OCI-LY3 (cell line): Measurements from ENCODE around the gene MFAP2.

Experiments used
- H2AFZ ChIP-seq: fragments of 200-600, 300-600 bp; shearing (Covaris generic); 2 replicates; pipeline ENCODE4 v1.6.0; 2014; ENCODE audit warnings: antibody characterized with exemption, low read depth, low read length
- H3K27ac ChIP-seq: fragments of 200-600, 300-600 bp; sonication (generic); 2 replicates; pipeline ENCODE4 v1.5.1; 2014; ENCODE audit warnings: mild to moderate bottlenecking, low read length, moderate library complexity, mixed read lengths
- H3K27me3 ChIP-seq: fragments of 200-600, 300-600 bp; sonication (generic); 2 replicates; pipeline ENCODE4 v1.6.1; 2014; ENCODE audit warnings: low read depth, low read length, mixed read lengths
- H3K36me3 ChIP-seq: fragments of 200-600, 300-600 bp; sonication (generic); replicated peaks from 2 replicates; pipeline ENCODE3; 2014; ENCODE audit warnings: low read depth, low read length, mixed read lengths
- H3K4me1 ChIP-seq: fragments of 300-600, 200-600 bp; sonication (generic); 2 replicates; pipeline ENCODE4 v1.6.1; 2014; ENCODE audit warnings: low read length, mixed read lengths
- H3K4me2 ChIP-seq: fragments of 200-600, 300-600 bp; sonication (generic); 2 replicates; pipeline ENCODE4 v1.6.1; 2014; ENCODE audit warnings: low read length, mixed read lengths
- H3K4me3 ChIP-seq: fragments of 300-600, 200-600 bp; sonication (generic); 2 replicates; pipeline ENCODE4 v1.5.1; 2014; ENCODE audit warnings: antibody characterized with exemption, mild to moderate bottlenecking, low read length, moderate library complexity
- H3K79me2 ChIP-seq: fragments of 300-600, 200-600 bp; shearing (Covaris generic); 2 replicates; pipeline ENCODE4 v1.6.1; 2014; ENCODE audit warnings: mild to moderate bottlenecking, low read length, mixed read lengths
- H3K9ac ChIP-seq: fragments of 300-600, 200-600 bp; shearing (Covaris generic); 2 replicates; pipeline ENCODE4 v1.6.0; 2014; ENCODE audit warnings: mild to moderate bottlenecking, low read length, moderate library complexity
- H3K9me3 ChIP-seq: fragments of 200-600, 300-600 bp; shearing (Covaris generic); 2 replicates; pipeline ENCODE4 v1.6.1; 2014; ENCODE audit warnings: low read length, mixed read lengths; ENCODE audit not compliant: insufficient read depth
- H4K20me1 ChIP-seq: fragments of 200-600, 300-600 bp; sonication (generic); 2 replicates; pipeline ENCODE4 v1.6.1; 2016; ENCODE audit warnings: low read length, mixed read lengths; ENCODE audit not compliant: insufficient read depth
- EZH2phosphoT487 ChIP-seq: fragments of 200-600 bp; shearing (Covaris generic); IDR thresholded peaks from 2 replicates; pipeline ENCODE4 v1.6.1; 2018; ENCODE audit warnings: antibody characterized with exemption, mixed run types, low read depth
- TF ChIP-seq, protein P1 (sequence below): fragments of 200-600, 300-600 bp; sonication (generic); IDR thresholded peaks from 2 replicates; pipeline ENCODE4 v1.5.1; 2014; ENCODE audit warnings: antibody characterized with exemption, low read length, low read depth

Gene MFAP2

DNA sequence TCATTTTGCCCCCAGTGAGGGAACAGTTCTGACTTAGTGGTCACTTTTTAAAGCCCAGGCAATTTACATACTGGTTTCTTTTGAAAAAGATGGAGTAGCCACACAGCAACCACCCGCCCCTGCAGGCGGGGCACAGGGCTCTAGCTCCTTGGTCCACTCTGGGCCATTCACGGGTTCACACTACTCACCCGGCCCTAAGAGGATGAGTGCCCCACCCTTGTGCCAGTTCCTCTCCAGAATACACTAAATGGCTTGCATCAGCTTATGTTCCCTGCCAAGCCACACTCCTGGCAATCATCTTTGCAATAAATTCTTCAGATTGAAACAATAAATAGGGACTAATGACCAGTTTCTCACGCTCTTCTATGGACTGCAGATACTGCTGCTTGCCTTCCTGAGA lies 47.0 kb upstream of the MFAP2 start:
- H3K4me1 ChIP-seq = peaks cover 26% of the 10 kb centered on the region
- TF ChIP-seq, protein P1, sequence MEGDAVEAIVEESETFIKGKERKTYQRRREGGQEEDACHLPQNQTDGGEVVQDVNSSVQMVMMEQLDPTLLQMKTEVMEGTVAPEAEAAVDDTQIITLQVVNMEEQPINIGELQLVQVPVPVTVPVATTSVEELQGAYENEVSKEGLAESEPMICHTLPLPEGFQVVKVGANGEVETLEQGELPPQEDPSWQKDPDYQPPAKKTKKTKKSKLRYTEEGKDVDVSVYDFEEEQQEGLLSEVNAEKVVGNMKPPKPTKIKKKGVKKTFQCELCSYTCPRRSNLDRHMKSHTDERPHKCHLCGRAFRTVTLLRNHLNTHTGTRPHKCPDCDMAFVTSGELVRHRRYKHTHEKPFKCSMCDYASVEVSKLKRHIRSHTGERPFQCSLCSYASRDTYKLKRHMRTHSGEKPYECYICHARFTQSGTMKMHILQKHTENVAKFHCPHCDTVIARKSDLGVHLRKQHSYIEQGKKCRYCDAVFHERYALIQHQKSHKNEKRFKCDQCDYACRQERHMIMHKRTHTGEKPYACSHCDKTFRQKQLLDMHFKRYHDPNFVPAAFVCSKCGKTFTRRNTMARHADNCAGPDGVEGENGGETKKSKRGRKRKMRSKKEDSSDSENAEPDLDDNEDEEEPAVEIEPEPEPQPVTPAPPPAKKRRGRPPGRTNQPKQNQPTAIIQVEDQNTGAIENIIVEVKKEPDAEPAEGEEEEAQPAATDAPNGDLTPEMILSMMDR = no peak
- TF ChIP-seq EZH2phosphoT487 = no peak
- H3K9ac ChIP-seq = no peak overlapping the region
- no peak overlapping the region for H3K27ac ChIP-seq
- no peak overlapping the region for H3K4me3 ChIP-seq
- no peaks in the 10 kb centered on the region for H3K27me3 ChIP-seq
- H2AFZ ChIP-seq = no peak overlapping the region
- H3K9me3 ChIP-seq = no peaks in the 10 kb centered on the region
- no peaks in the 10 kb centered on the region for H3K79me2 ChIP-seq
- peaks cover 5% of the 10 kb centered on the region for H3K36me3 ChIP-seq
- H3K4me2 ChIP-seq = no peak overlapping the region
- 0 out of 2 replicates have a peak, but pooled peaks cover 6% of the 10 kb centered on the region for H4K20me1 ChIP-seq

DNA sequence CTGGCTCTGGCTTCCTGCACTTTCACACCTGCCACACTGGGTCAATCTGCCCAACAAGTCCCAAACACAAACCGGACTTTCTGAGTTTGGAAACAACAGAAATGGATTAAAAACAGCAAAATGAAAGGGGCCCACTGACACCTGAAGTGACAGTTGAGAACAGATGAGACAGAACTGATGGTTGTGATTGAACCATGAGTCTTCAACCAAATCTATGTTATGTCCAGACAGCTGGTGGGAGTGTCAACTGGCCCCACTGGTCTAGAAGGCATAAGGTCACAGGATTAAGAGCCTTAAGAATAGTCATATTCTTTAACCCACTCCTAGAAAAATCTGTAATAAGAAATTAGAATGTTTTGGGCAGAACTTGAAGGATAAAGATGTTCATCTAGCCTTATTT lies 44.3 kb upstream of the MFAP2 start:
- H3K4me1 ChIP-seq = peaks cover 30% of the 10 kb centered on the region
- H2AFZ ChIP-seq = no peak overlapping the region

DNA sequence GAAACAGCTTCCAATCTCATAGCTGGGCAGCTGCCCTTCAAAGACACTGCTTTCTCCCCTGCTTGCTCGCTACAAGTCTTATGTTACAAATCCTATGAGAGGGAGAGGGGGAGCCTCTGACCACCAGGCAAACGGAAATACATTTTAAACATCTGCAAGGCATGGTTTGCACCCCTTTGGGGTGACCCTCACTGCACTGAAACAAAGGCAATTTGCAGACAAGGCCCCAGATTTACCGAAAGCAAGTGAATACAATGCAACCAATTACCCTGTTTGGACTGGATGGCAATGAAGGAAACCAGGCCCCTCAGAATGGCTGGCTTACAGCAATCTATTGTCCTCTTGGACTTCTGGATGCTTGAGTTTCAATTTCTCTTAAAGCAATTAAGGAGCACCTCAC lies 43.2 kb upstream of the MFAP2 start:
- TF ChIP-seq, protein P1 = no peak
- no peak for TF ChIP-seq EZH2phosphoT487

More for the DNA sequence above, 44.3 kb upstream of the MFAP2 start:
- Histone ChIP-seq H3K79me2 (no peaks in the 10 kb centered on the region), H3K27me3 (no peaks in the 10 kb centered on the region), H3K27ac (no peak overlapping the region), H3K4me3 (no peak overlapping the region), H4K20me1 (0 out of 2 replicates have a peak, but pooled peaks cover 6% of the 10 kb centered on the region), H3K9ac (no peak overlapping the region), H3K36me3 (peaks cover 20% of the 10 kb centered on the region), H3K4me2 (no peak overlapping the region), H3K9me3 (no peaks in the 10 kb centered on the region)
- no peak for TF ChIP-seq EZH2phosphoT487
- TF ChIP-seq, protein P1 = no peak

GRCh38 chr1:17023102-17023501 lies 42.7 kb upstream of the MFAP2 start:
- TF ChIP-seq EZH2phosphoT487 = no peak
- TF ChIP-seq, protein P1 = no peak
- H3K27ac ChIP-seq = peak overlapping the region; percentile 62
- H2AFZ ChIP-seq = no peak overlapping the region
- no peak overlapping the region for H3K9ac ChIP-seq
- H3K36me3 ChIP-seq = peaks cover 27% of the 10 kb centered on the region
- H3K27me3 ChIP-seq = no peaks in the 10 kb centered on the region
- peak overlapping the region; percentile 18; the same call in 1 of the 2 replicates for H3K4me3 ChIP-seq
- H3K79me2 ChIP-seq = no peaks in the 10 kb centered on the region
- 0 out of 2 replicates have a peak, but pooled peaks cover 6% of the 10 kb centered on the region for H4K20me1 ChIP-seq
- peak overlapping the region; percentile 58 for H3K4me2 ChIP-seq
- H3K4me1 ChIP-seq = peaks cover 46% of the 10 kb centered on the region
- H3K9me3 ChIP-seq = no peaks in the 10 kb centered on the region

More for the DNA sequence above, 43.2 kb upstream of the MFAP2 start:
- H3K9me3 ChIP-seq = no peaks in the 10 kb centered on the region
- H3K9ac ChIP-seq = peak overlapping the region; percentile 3; the same call in 1 of the 2 replicates
- no peak overlapping the region for H3K4me3 ChIP-seq
- peaks cover 25% of the 10 kb centered on the region for H3K36me3 ChIP-seq
- peak overlapping the region; percentile 62 for H3K27ac ChIP-seq
- no peak overlapping the region for H2AFZ ChIP-seq
- H3K79me2 ChIP-seq = no peaks in the 10 kb centered on the region
- H4K20me1 ChIP-seq = 0 out of 2 replicates have a peak, but pooled peaks cover 6% of the 10 kb centered on the region
- peaks cover 42% of the 10 kb centered on the region for H3K4me1 ChIP-seq
- peak overlapping the region; percentile 58 for H3K4me2 ChIP-seq
- H3K27me3 ChIP-seq = no peaks in the 10 kb centered on the region
